Left ventricle myocardium inferior (tissue), 1 donor: ENCODE measurements around the gene USP5. TPM values are rescaled to one million over a fixed set of nuclear protein-coding genes. Genes with fewer than 3 reads are reported as not detected.
"Not testable (repeated sequence)": the region's sequence is repeated elsewhere in the genome, so short reads cannot be mapped to it uniquely, and the experiment has no call there.

Experiments
- DNase-seq: peaks from one replicate; pipeline ENCODE4 v3.0.0-alpha.2; 2020
- H3K27ac ChIP-seq: fragments of 200-600 bp; replicated peaks from 2 replicates; pipeline ENCODE4 v1.8.0; 2021
- H3K27me3 ChIP-seq: fragments of 200-600 bp; 2 replicates; pipeline ENCODE4 v1.8.0; 2021; ENCODE audit warnings: low read depth
- H3K36me3 ChIP-seq: fragments of 200-600 bp; 2 replicates; pipeline ENCODE4 v1.8.0; 2021
- H3K4me1 ChIP-seq: fragments of 200-600 bp; 2 replicates; pipeline ENCODE4 v1.8.0; 2021
- H3K4me3 ChIP-seq: fragments of 200-600 bp; 2 replicates; pipeline ENCODE4 v1.8.0; 2021; ENCODE audit warnings: mild to moderate bottlenecking, moderate library complexity
- H3K9me3 ChIP-seq: fragments of 200-600 bp; replicated peaks from 2 replicates; pipeline ENCODE4 v1.8.0; 2021
- intact Hi-C: fragments of 100-400 bp; cut with micrococcal nuclease; formaldehyde crosslinking; loops from one replicate; pipeline ENCODE4 v1.11.0; 2022
- total RNA-seq: library from RNA; stranded (reverse); fragmentation: NEBNext Ultra II Directional; extraction: Animal tissue kit (Norgen Biotek cat#: 25700); gene quantifications from one replicate; pipeline ENCODE4 v1.2.1, GENCODE V29; 2021
- TF ChIP-seq, protein P1 (sequence below): fragments of 200-600 bp; IDR thresholded peaks from 2 replicates; pipeline ENCODE4 v1.8.0; 2021; ENCODE audit warnings: antibody characterized with exemption, mild to moderate bottlenecking, borderline replicate concordance
- donor health status: DM: no; HTN: yes; CAD: no; lungs with severe emphysema.

USP5 gene
- total RNA-seq, 1 donor from 2014 or later, result 73.6 TPM

DNA sequence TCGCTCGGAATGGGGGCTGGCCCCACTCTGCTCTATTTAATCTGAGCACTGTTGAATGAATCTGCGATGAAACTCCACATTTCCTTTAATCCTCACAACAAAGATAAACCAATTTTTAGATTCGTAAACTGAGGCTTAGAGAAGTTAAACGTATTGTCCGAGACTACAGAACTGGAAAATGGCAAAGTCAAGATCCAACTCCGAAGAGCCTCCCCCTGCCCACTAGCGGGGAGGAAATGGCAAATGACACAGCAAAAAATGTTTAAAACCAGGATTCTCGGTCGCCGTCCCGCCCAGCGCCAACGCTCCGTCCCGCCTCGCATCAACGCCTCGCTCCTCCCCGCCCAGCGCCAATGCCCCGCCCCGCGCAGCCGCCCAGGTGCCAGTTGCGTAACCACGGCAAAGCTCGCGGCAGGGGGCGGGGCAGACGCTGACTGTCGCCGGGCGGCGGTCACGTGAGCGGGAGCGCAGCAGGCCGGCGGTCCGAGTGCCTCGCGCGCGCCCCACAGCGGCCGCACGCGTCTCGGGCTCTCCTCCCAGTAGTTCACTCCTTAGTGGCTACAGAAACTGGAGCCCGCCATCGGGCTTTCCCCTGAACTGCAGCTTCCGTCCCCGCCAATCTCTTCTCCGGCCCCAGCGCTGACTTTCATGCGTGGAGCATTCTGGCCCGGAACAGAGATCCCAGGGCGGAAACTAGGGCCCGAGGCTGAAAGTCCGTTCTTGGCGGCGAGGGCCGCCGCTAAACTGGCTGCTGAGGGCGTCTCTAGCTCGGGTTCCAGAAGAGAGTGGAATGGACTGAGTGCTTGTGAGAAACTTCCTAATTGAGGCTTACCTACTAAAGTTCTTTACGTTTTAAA is 39.1 kb downstream of the USP5 start:
- intact Hi-C loops, result no loop called here
- peak; percentile 99 for DNase-seq
- H3K36me3 ChIP-seq, result no peaks in the 10 kb centered on the region
- H3K9me3 ChIP-seq, result no peaks in the 10 kb centered on the region
- peak overlapping the region; percentile 68 for H3K4me3 ChIP-seq
- peaks cover 12% of the 10 kb centered on the region for H3K4me1 ChIP-seq
- no peaks in the 10 kb centered on the region for H3K27me3 ChIP-seq
- TF ChIP-seq, protein P1, sequence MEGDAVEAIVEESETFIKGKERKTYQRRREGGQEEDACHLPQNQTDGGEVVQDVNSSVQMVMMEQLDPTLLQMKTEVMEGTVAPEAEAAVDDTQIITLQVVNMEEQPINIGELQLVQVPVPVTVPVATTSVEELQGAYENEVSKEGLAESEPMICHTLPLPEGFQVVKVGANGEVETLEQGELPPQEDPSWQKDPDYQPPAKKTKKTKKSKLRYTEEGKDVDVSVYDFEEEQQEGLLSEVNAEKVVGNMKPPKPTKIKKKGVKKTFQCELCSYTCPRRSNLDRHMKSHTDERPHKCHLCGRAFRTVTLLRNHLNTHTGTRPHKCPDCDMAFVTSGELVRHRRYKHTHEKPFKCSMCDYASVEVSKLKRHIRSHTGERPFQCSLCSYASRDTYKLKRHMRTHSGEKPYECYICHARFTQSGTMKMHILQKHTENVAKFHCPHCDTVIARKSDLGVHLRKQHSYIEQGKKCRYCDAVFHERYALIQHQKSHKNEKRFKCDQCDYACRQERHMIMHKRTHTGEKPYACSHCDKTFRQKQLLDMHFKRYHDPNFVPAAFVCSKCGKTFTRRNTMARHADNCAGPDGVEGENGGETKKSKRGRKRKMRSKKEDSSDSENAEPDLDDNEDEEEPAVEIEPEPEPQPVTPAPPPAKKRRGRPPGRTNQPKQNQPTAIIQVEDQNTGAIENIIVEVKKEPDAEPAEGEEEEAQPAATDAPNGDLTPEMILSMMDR, result peak; percentile 96
- peak overlapping the region; percentile 94 for H3K27ac ChIP-seq

DNA sequence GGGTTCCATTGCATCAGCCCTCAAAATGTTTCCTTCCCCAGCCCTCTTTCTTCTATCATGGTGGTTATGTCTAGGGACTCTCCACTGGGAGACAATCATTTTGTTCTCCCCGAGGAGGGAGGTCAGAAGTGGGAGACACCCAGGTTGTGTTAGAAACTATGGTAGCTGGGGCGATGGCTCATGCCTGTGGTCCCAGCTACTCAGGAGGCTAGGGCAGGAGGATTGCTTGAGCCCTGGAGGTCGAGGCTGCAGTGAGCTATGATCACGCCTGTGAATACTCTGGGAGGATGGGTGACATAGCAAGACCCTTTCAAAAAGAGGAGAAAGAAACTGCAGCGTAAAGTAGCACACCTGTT is 39.7 kb downstream of the USP5 start:
- intact Hi-C loops, result no loop called here
- no peak for DNase-seq
- peak overlapping the region; percentile 68 for H3K4me3 ChIP-seq
- no peaks in the 10 kb centered on the region for H3K27me3 ChIP-seq
- no peaks in the 10 kb centered on the region for H3K9me3 ChIP-seq
- peak overlapping the region; percentile 94 for H3K27ac ChIP-seq
- no peaks in the 10 kb centered on the region for H3K36me3 ChIP-seq
- peaks cover 12% of the 10 kb centered on the region for H3K4me1 ChIP-seq
- TF ChIP-seq, protein P1, result no peak

GRCh38 chr12:6892683-6893082 is 40.7 kb downstream of the USP5 start:
- H3K36me3 ChIP-seq, H3K27me3 ChIP-seq, intact Hi-C loops, DNase-seq, H3K9me3 ChIP-seq, H3K27ac ChIP-seq, H3K4me3 ChIP-seq: not testable (repeated sequence)
- peaks cover 12% of the 10 kb centered on the region for H3K4me1 ChIP-seq

DNA sequence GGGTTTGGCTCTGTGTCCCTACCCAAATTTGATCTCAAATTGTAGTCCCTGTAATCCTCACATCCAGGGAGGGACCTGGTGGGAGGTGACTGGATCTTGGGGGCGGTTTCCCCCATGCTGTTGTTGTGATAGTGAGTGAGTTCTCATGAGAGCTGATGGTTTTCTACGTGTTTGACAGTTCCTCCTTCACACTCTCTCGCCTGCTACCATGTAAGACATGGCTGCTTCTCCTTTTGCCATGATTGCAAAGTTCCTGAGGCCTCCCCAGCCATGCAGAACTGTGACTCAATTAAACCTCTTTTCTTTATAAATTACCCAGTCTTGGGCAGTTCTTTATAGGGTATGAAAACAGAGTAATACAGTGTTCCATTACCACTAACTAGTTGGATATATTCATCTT is 42.4 kb downstream of the USP5 start:
- Histone ChIP-seq H3K9me3 (no peaks in the 10 kb centered on the region), H3K27ac (no peak overlapping the region), H3K27me3 (no peaks in the 10 kb centered on the region), H3K4me1 (peaks cover 12% of the 10 kb centered on the region), H3K36me3 (no peaks in the 10 kb centered on the region), H3K4me3 (no peak overlapping the region)
- intact Hi-C loops, result no loop called here
- TF ChIP-seq, protein P1, result no peak
- no peak for DNase-seq

- Histone ChIP-seq H3K4me1 (no peaks in the 10 kb centered on the region), H3K4me3 (no peak overlapping the region), H3K9me3 (no peaks in the 10 kb centered on the region), H3K27ac (no peak overlapping the region), H3K36me3 (no peaks in the 10 kb centered on the region), H3K27me3 (no peaks in the 10 kb centered on the region)
- TF ChIP-seq, protein P1, result no peak
- no peak for DNase-seq
- intact Hi-C loops, result no loop called here
These were observed 45.0 kb downstream of the USP5 start for GRCh38 chr12:6896846-6897435.

DNA sequence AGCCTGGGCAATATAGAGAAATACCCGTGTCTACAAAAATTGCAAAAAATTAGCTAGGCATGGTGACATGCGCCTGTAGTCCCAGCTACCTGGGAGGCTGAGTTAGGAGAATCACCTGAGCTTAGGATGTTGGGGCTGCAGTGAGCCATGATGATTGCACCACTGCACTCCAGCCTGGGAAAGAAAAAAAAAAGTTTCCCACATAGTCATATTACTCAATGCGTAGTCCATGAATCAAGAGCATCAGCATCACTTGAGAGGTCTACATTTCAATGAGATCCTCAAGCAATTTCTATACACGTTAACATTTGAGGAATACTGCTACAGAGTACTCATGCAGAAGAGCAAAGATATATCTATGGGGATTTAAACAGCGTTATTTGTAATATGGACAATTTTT is 47.5 kb downstream of the USP5 start:
- TF ChIP-seq, protein P1, result no peak

More for the DNA sequence above, 47.5 kb downstream of the USP5 start:
- H3K27me3 ChIP-seq, result no peaks in the 10 kb centered on the region
- H3K27ac ChIP-seq, result no peak overlapping the region
- H3K4me1 ChIP-seq, result peaks cover 7% of the 10 kb centered on the region
- intact Hi-C loops, result no loop called here
- DNase-seq, result no peak
- H3K36me3 ChIP-seq, result no peaks in the 10 kb centered on the region
- no peak overlapping the region for H3K4me3 ChIP-seq
- no peaks in the 10 kb centered on the region for H3K9me3 ChIP-seq
